ENCODE results near the gene PAXX. TPM values are rescaled to one million over a fixed set of nuclear protein-coding genes. Genes with fewer than 3 reads are reported as not detected.

Gene PAXX
- total RNA-seq, 1 donor from 2014 or later = 70.1 TPM

DNA sequence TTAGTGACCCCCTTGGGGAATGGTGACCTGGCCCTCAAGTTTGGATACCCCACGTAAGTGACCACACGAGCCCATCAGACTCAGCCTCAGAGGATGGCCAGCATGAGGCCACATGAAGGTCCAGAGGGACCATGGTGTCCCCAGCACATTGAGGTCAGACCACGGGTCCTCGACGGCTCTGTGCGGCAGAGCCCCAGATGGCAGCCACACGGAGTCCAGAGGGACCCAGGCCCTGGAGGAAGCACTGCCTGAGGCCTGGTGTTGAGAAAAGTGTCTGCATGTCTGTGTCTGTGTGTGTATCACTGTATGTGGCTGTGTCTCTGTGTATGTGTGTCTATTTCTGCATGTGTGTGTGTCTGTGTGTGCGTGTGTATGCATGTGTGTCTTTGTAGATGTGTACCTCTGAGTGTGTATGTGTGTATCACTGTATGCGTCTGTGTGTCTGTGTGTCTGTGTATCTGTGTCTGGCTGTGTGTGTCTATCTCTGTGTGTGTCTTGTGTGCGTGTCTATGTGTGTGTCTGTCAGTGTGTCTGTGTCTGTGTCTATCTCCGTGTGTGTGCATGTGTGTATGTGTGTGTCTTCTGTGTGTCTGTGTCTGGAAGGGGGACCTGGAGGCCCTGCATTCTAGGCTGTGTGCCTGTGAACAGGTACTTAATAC is 8.4 kb upstream of the PAXX start:
- no peak for DNase-seq (ENCODE audit: low read depth)
- TF ChIP-seq, protein P1, sequence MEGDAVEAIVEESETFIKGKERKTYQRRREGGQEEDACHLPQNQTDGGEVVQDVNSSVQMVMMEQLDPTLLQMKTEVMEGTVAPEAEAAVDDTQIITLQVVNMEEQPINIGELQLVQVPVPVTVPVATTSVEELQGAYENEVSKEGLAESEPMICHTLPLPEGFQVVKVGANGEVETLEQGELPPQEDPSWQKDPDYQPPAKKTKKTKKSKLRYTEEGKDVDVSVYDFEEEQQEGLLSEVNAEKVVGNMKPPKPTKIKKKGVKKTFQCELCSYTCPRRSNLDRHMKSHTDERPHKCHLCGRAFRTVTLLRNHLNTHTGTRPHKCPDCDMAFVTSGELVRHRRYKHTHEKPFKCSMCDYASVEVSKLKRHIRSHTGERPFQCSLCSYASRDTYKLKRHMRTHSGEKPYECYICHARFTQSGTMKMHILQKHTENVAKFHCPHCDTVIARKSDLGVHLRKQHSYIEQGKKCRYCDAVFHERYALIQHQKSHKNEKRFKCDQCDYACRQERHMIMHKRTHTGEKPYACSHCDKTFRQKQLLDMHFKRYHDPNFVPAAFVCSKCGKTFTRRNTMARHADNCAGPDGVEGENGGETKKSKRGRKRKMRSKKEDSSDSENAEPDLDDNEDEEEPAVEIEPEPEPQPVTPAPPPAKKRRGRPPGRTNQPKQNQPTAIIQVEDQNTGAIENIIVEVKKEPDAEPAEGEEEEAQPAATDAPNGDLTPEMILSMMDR (conservative IDR thresholded peaks at IDR 0.05; ENCODE audit: low read depth, low read length) = no peak
- no peak overlapping the region for H3K4me3 ChIP-seq (ENCODE audit: low read depth, low read length)

DNA sequence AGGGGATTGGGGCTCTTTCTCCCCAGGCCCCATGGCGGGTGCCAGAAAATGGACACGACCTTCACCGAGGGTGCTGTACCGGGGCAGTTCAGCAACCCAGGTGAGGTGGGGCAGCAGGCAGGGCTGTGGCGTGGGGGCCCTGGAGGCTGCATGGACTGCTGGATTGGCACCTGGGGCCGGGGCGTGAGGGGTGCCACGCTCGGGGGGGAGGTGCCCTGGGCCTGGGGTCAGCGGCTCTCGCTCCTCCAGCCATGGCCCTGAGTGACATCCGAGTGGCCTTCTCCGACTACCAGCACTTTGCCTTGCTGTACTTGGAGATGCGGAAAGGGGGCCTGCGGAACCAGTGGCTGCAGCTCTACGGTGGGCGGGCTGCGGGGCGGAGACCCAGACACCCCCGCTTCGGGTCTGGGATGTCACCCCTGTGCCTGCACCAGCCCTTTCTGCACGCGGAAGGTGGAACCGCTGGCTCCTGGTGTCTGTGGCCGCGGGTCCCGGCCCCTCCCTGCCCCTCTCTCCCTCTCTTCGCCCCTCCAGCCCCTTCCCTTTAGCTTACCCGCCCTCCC is 7.7 kb upstream of the PAXX start:
- TF ChIP-seq, protein P1 (conservative IDR thresholded peaks at IDR 0.05; ENCODE audit: low read depth, low read length) = no peak
- no peak for DNase-seq (ENCODE audit: low read depth)

GRCh38 chr9:136985027-136985602 is 7.1 kb upstream of the PAXX start:
- TF ChIP-seq, protein P1 (conservative IDR thresholded peaks at IDR 0.05; ENCODE audit: low read depth, low read length) = no peak
- H3K4me3 ChIP-seq (ENCODE audit: low read depth, low read length) = no peak overlapping the region
- DNase-seq (ENCODE audit: low read depth) = no peak

More for the DNA sequence above, 7.7 kb upstream of the PAXX start:
- no peak overlapping the region for H3K4me3 ChIP-seq (ENCODE audit: low read depth, low read length)

DNA sequence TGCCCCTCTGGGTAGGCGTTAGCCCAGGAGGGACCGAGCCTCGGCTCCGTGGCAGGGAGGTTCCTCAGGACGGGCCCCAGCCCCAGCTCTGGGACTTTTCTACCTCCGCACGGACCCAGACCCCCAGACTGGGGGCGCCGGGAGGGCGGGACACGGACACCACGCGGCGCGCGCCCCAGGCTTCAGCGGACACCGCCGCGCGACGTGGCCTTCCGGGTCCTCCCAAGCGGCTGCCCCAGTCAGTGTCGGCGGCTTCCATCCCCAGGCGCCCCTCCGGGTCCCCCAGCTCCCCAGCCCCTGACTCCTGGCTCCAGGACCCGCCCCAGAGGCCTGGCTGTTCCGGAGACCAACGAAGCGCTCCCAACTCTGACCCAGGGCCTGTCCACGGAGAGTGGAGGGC is 6.4 kb upstream of the PAXX start:
- TF ChIP-seq, protein P1 (conservative IDR thresholded peaks at IDR 0.05; ENCODE audit: low read depth, low read length) = no peak
- no peak for DNase-seq (ENCODE audit: low read depth)
- no peak overlapping the region for H3K4me3 ChIP-seq (ENCODE audit: low read depth, low read length)

GRCh38 chr9:136988872-136989271 is 3.4 kb upstream of the PAXX start:
- TF ChIP-seq, protein P1 (conservative IDR thresholded peaks at IDR 0.05; ENCODE audit: low read depth, low read length) = no peak
- no peak overlapping the region for H3K4me3 ChIP-seq (ENCODE audit: low read depth, low read length)
- DNase-seq (ENCODE audit: low read depth) = no peak

- TF ChIP-seq, protein P1 (conservative IDR thresholded peaks at IDR 0.05; ENCODE audit: low read depth, low read length) = no peak
- no peak overlapping the region for H3K4me3 ChIP-seq (ENCODE audit: low read depth, low read length)
- no peak for DNase-seq (ENCODE audit: low read depth)
Measured at GRCh38 chr9:136990242-136990911, 1.8 kb upstream of the PAXX start.

All from epithelial cell of proximal tubule (primary cell).